Measurements from ENCODE around the gene STX8. TPM values are rescaled to one million over a fixed set of nuclear protein-coding genes. Genes with fewer than 3 reads are reported as not detected.

The STX8 gene
- total RNA-seq, 1 experiment from 2014 or later, result 38.8 TPM

- TF ChIP-seq ZFX (IDR thresholded peaks at IDR 0.05), result no peak
- no peak for TF ChIP-seq SP1 (IDR thresholded peaks at IDR 0.05; ENCODE audit: low read depth)
- TF ChIP-seq SIN3A (IDR thresholded peaks at IDR 0.05; ENCODE audit: low read depth), result no peak
- TF ChIP-seq EZH2 (IDR thresholded peaks at IDR 0.05), result no peak
- no peak for TF ChIP-seq EZH2phosphoT487 (IDR thresholded peaks at IDR 0.05; ENCODE audit: borderline replicate concordance)
- TF ChIP-seq REST (IDR thresholded peaks at IDR 0.05; ENCODE audit: low read depth), result no peak
- no peak for TF ChIP-seq MAX (IDR thresholded peaks at IDR 0.05)
- TF ChIP-seq ZNF274 (IDR thresholded peaks at IDR 0.05; ENCODE audit: low read depth, low read length), result no peak
- TF ChIP-seq FOSL1 (IDR thresholded peaks at IDR 0.05; ENCODE audit: low read depth), result no peak
- TF ChIP-seq RAD21 (IDR thresholded peaks at IDR 0.05; ENCODE audit: low read depth), result no peak
- TF ChIP-seq EGR1 (IDR thresholded peaks at IDR 0.05; ENCODE audit: low read depth), result no peak
- no peak for TF ChIP-seq YY1 (IDR thresholded peaks at IDR 0.05; ENCODE audit: extremely low read depth, insufficient replicate concordance, low read depth, low read length)
- no peak for TF ChIP-seq TCF7L2 (IDR thresholded peaks at IDR 0.05; ENCODE audit: borderline replicate concordance, extremely low read depth, insufficient read depth, insufficient read length)
- TF ChIP-seq CBX3 (IDR thresholded peaks at IDR 0.05; ENCODE audit: low read depth), result no peak
- no peak for TF ChIP-seq POLR2AphosphoS5 (IDR thresholded peaks at IDR 0.05; ENCODE audit: low read depth, low read length)
- no peak for TF ChIP-seq POLR2A (IDR thresholded peaks at IDR 0.05; ENCODE audit: borderline replicate concordance, extremely low read depth, insufficient read depth, insufficient read length)
- TF ChIP-seq SRF (IDR thresholded peaks at IDR 0.05; ENCODE audit: low read depth), result no peak
- Histone ChIP-seq H4K20me1 (ENCODE audit: insufficient read depth) (no peaks in the 10 kb centered on the region), H2AFZ (ENCODE audit: low read depth, low read length, poor library complexity, severe bottlenecking) (no peak overlapping the region), H3K79me2 (ENCODE audit: insufficient read depth, low read length) (no peaks in the 10 kb centered on the region), H3K4me3 (replicated peaks in 1 of 2; ENCODE audit: low read depth in 1 of 2, low read length in 2 of 2) (no peak overlapping the region), H3K4me2 (ENCODE audit: low read length) (no peak overlapping the region), H3K9ac (ENCODE audit: low read length) (no peak overlapping the region), H3K27ac (ENCODE audit: low read depth, low read length) (no peak overlapping the region), H3K36me3 (ENCODE audit: control insufficient read depth in 1 of 2, insufficient read depth in 2 of 2, low read length in 2 of 2) (no peaks in the 10 kb centered on the region), H3K4me1 (ENCODE audit: control insufficient read depth in 1 of 2, insufficient read depth in 2 of 2, low read length in 2 of 2) (no peaks in the 10 kb centered on the region), H3K9me3 (ENCODE audit: control insufficient read depth in 1 of 2, insufficient read depth in 1 of 2, low read depth in 1 of 2, low read length in 2 of 2) (no peaks in the 10 kb centered on the region; a peak in 1 of 4 replicates), H3K9me2 (ENCODE audit: insufficient read depth) (no peaks in the 10 kb centered on the region), H3K27me3 (ENCODE audit: insufficient read depth, low read length) (no peaks in the 10 kb centered on the region)
- POLR2A ChIA-PET, result no interaction called here
- DNase-seq (ENCODE audit: low read depth, low spot score) (no peak), ATAC-seq (no peak)
- intact Hi-C loops (cut with micrococcal nuclease), result no loop called here
- CTCF ChIA-PET, result no interaction called here
- no TSS peak for BruUV-seq (replicated peaks)
- RAD21 ChIA-PET (ENCODE audit: low non-redundant PET in 1 of 2, low total read pairs in 2 of 2, uncharacterized antibody in 2 of 2, unreplicated experiment in 2 of 2), result no interaction called here
Observed at GRCh38 chr17:9232155-9232475, 343.5 kb downstream of the STX8 start.
